HG03066 (cell line): ENCODE results near the gene LRFN4.
A peak's percentile ranks its signal among the peaks of the same experiment; 100 is the strongest.

ENCODE experiments used
- ATAC-seq: cut with Tn5 transposase; IDR thresholded peaks from one replicate; pipeline ENCODE4 v1.9.1; 2021; ENCODE audit warnings: low read depth; ENCODE audit not compliant: unreplicated experiment

LRFN4 gene

GRCh38 chr11:66885950-66886440 lies 29.1 kb downstream of the LRFN4 start:
- ATAC-seq, result no peak

DNA sequence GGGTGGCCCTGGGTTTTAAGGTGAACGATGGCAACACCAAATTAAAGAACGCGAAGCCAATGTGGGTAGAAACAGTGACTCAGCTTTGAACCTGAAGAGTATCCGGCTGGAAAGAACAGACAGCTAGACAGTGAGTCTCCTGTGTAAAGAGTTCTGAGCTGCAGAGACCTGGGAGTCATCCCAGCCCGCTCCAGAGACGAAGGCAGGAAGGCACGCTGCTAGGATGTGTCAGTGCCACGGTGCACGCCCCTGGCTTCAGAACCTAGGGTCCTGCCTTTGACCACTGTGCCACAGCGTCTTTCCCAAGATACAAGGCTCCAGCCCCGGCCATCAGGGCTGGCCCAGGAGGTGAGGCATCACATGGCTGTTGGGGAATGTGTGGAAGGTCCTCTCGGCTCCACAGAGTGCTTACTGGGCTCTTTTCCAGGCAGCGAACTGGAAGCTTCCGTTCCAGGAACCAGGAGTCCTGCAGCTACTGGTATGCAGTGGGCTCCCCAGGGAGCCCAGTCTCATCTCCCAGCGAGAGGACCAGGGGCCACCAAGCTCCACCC lies 29.9 kb downstream of the LRFN4 start:
- ATAC-seq, result no peak

DNA sequence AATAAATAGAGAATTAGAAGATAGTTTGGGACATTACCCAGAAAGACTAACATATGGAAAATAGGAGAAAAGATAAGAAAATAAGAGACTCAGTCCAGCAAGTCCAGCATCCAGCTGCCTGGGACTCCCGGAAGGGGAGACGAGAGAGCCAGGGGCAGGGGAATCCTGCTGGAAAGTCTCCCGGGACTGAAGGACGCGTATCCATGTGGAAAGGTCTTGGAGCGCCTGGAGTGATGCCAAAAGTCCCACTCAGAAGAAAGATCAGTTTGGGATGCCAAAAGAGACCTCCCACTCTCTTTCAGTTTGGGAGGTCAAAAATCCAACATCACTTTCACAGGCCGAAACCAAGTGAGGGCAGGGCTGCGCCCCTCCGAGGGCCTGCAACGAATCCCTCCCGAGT lies 30.7 kb downstream of the LRFN4 start:
- ATAC-seq, result no peak

GRCh38 chr11:66888282-66888681 lies 31.4 kb downstream of the LRFN4 start:
- ATAC-seq, result no peak

DNA sequence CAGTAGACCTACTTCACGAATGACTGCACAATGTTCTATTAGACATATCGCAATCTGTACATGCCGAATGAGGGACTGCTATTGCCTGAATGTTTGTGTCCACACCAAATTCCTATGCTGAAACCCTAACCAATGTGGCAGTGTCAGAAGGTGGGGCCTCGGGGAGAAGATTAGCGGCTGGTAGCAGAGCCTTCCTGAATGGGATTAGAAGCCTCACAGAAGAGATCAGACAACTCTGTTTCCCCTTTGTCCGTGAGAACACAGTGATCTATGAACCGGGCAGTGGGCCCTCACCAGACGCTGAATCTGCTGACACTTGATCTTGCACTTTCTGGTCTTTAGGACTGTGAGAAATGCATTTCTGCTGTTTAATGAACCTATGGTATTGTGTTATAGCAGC lies 33.1 kb downstream of the LRFN4 start:
- ATAC-seq, result no peak

DNA sequence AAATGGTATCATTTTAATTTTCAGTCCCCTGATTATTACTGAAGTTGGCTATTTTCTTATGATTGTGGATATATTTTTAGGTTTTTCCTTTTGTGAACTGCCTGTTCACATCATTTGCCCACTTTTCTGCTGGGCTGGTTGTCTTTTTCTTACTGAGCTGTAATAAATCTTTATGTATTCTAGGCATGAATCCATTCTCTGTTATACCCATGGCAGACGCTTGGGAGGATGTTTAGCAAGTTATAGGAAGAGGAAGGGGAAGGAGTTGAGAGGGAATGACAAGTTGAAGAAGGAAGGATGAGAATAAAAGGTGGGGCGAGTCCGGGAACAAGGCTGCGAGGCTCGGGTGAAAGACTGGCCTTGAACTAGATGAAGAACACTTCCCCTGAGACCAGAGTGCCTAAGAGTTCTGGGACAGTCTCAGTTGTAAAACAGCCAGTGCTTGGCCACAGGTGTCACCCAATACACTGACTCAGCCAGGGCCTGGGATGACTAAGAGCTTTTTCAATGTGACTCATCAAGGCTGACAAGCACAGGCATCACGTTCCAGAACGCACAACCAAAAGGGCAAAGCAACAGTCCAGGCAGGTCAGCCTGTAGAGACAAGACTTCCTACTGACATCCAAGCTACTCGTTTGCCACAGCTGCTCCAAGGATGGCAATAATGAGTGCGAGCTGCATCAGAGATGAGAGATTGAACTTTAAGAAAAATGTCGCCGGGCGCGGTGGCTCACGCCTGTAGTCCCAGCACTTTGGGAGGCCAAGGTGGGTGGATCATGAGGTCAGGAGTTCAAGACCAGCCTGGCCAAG lies 35.2 kb downstream of the LRFN4 start:
- peak; percentile 89 for ATAC-seq

DNA sequence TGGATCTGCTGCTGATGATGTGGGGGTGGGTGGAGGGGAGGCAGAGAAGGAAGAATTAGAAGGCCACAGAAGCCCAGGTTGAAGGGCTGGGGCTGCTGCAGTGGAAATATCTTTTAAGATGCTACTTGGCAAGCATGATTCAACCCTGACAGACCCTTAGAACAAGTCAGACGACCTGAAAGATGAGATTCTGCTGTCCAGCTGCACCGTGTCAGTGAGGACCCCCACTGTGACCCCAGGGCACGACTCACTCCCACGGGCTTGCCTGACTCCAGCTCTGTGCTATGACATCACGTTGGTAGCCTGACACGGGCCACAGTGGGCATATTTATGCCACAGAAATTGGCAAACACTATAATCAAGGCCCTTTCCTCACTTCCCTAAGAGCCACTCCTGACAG lies 36.0 kb downstream of the LRFN4 start:
- ATAC-seq, result no peak

DNA sequence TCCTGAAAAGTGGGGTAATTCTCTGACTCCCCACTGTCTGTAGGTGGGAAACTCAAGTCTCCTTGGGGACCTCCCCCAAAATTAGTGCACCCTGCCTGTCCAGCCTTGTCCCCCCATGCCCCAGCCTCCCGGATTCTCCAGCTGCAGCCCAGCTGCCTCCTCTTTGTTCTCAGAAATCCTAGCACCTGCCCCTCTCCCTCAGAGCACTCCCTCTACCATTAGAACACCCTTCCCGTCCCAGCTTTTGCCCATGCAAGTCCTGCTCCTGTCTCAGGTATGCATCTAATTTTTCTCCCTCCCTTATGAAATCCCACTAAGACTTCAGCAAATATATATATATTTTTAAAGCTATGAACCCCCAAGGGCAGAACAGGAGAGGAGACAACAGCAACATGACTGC lies 37.3 kb downstream of the LRFN4 start:
- no peak for ATAC-seq

DNA sequence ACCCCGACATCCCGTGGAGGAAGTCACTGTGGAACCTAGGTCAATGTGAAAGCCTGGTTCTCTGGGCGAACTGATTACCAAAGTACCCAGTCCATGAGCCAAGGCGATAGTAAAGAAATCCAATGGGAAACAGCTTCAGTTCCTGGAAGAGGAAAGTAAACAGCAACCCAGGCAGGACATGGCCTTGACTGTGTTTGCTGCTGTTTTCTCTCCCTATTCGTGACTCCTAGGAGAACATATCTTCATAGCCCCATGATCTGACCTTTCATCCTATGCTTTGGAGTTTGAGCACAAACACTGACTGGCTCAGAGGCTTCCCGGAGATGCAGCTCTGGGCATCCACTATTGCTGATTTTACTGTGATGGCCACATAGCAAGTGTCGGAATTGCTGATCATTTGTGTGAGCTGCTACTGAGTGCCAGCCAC lies 45.1 kb downstream of the LRFN4 start:
- ATAC-seq, result no peak

- ATAC-seq, result no peak
Measured at GRCh38 chr11:66902486-66903177, 45.8 kb downstream of the LRFN4 start.

GRCh38 chr11:66904055-66904454 lies 47.2 kb downstream of the LRFN4 start:
- no peak for ATAC-seq

DNA sequence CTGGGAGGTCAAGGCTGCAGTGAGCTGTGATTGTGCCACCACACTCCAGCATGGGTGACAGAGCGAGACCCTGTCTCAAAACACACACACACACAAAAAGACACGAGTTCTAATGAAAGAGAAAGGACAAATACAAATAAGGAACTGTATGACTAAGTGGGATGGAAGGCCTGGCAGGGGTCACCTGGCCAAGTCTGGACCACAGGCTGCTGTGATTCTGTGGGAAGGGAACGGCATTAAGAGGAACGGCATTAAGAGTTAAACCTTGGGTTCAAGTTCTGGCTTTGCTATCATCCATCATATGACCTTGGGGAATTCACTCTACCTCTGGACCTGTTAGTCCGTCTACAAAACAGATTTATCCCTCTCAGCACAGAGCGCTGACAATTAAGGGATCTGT lies 47.7 kb downstream of the LRFN4 start:
- no peak for ATAC-seq

DNA sequence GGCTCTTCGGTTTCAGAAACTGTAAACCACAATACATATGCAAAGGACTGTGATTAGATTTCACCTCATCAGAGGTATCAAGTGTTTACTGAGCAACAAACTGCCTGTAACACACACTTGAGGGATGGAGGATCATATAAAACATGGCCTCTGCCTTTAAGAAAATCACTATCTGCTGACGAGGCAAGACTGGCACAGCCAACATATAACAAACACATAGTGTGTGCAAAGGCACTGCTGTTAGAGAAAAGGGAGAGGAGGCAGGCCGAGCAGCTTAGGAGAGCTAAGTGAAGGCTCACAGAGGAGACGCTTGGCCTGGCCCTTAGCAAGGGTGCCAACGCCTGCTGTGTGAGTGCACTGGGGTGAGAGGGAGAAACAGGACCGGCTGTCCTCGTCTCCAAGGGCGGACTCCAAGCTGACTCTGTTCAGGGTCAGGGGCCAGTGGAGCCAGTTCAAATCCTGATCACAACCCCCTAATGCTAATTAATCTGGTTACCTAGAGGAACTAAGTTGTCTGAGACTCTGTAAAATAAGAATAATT lies 48.2 kb downstream of the LRFN4 start:
- no peak for ATAC-seq

DNA sequence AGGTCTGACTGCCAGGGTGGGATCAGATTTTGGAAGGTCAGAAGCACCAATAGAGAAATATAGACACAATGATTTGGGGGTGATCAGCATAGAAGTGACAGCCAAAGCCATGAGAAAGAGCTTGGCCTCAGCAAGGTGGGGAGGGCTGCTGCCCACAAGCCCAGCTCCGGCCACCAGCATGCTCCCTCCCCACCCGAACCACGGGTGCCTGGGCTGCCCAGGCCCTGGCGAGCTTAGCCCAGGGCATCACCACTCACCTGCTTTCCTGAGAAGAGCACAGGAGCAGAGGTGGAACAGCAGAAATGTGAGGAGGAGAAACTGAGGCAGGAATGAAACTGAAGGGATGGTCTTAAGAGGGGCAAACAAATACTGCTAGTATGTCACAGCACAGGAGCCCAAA lies 48.8 kb downstream of the LRFN4 start:
- no peak for ATAC-seq

GRCh38 chr11:66906061-66906733 lies 49.3 kb downstream of the LRFN4 start:
- no peak for ATAC-seq

DNA sequence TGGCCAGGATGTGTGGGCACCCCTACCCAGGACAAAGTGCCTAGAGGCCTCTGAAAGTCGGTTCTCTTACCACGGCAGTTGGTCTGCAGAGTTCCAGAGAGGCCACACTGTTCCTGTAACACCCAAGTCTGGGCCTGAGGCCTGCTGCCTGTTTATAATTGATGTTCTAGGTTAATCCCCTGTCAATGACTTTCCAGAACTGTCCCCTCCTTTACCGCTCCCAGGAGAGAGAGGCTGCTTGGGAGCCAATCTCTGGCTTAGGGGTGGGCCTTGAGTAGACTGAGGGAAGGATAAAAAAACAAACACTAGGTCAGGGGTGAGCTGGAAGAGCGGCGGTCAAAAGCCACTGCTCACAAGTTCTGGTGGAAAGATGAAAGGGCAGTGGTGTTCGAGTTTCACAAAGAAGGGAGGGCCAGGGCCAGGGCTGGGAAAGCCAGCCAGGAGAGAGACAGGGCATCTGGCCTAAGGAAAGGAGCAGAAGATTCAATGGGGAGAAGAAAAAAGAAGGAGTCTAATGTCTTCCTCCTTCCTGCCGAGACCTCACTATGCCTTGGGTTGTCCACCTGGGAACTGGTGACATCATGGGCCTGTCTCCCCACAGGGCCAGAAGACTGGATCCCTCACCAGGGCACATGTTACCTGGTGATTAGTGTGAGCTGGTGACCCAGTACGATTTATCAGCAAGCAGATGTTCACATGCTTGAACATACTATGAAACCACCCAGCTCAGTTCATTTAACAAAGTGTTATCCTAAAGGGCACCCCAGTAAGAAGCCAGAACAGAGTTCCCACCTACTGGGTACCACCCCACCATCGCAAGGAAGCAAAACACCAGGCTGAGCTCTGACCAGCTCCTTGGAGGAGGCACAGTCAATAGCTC lies 51.1 kb downstream of the LRFN4 start:
- ATAC-seq, result no peak

- no peak for ATAC-seq
Measured at GRCh38 chr11:66909181-66909580, 52.3 kb downstream of the LRFN4 start.

GRCh38 chr11:66910016-66910415 lies 53.2 kb downstream of the LRFN4 start:
- no peak for ATAC-seq
